ENCODE results near the gene MYADML2. TPM values are rescaled to one million over a fixed set of nuclear protein-coding genes. Genes with fewer than 3 reads are reported as not detected.

MYADML2 gene
- total RNA-seq, 1 donor from 2014 or later: 0.11 TPM

- Mint-ChIP-seq H3K4me3 (peak within 1 kb of the TSS; percentile 93), H3K9me3 (no peaks in the 10 kb centered on the region), H3K27ac (no peak within 1 kb of the TSS), H3K27me3 (ENCODE audit: insufficient read depth, low read depth) (peaks cover 3% of the 10 kb centered on the region), H3K4me1 (peaks cover 9% of the 10 kb centered on the region), H3K36me3 (peaks cover 11% of the 10 kb centered on the region)
- H3K4me2 ChIP-seq: peak within 1 kb of the TSS; percentile 95
- H2AFZ ChIP-seq (replicated peaks): peak within 1 kb of the TSS; percentile 36
- peak; percentile 97 for DNase-seq (ENCODE audit: low spot score)
- TF ChIP-seq CTCF (IDR thresholded peaks at IDR 0.05): peak; percentile 26
- no peak for TF ChIP-seq EZH2 (IDR thresholded peaks at IDR 0.05)
- peaks cover 6% of the 10 kb centered on the region for H3K4me1 ChIP-seq
- H3K4me3 ChIP-seq: peak within 1 kb of the TSS; percentile 87
- H3K9me3 ChIP-seq (ENCODE audit: low read depth): no peaks in the 10 kb centered on the region
- H3K9ac ChIP-seq: peak within 1 kb of the TSS; percentile 48
- peaks cover 27% of the 10 kb centered on the region for H3F3A ChIP-seq (ENCODE audit: low read depth)
- no peaks in the 10 kb centered on the region for H3K36me3 ChIP-seq
- peaks cover 38% of the 10 kb centered on the region for H4K20me1 ChIP-seq (ENCODE audit: low read depth)
- peaks cover 2% of the 10 kb centered on the region for H3K79me2 ChIP-seq (ENCODE audit: low read depth)
- H3K27ac ChIP-seq: no peak within 1 kb of the TSS
- H3K27me3 ChIP-seq: peaks cover 17% of the 10 kb centered on the region
These were observed 35.6 kb downstream of the MYADML2 start, which contains the start of gene PCYT2 for GRCh38 chr17:81911277-81911961. TSS of gene PCYT2 (minus strand) at chr17:81911399. CDS start at chr17:81911355, 44 bp downstream.

GRCh38 chr17:81910840-81911276 is 36.2 kb downstream of the MYADML2 start:
- peaks cover 3% of the 10 kb centered on the region for H3K27me3 Mint-ChIP-seq (ENCODE audit: insufficient read depth, low read depth)
- peak; percentile 51 for DNase-seq (ENCODE audit: low spot score)
- Histone ChIP-seq H3F3A (ENCODE audit: low read depth) (peaks cover 27% of the 10 kb centered on the region), H3K9ac (peak overlapping the region; percentile 48), H3K79me2 (ENCODE audit: low read depth) (no peaks in the 10 kb centered on the region), H3K27ac (no peak overlapping the region), H3K9me3 (ENCODE audit: low read depth) (no peaks in the 10 kb centered on the region), H3K36me3 (no peaks in the 10 kb centered on the region), H3K4me2 (peak overlapping the region; percentile 95), H4K20me1 (ENCODE audit: low read depth) (peaks cover 34% of the 10 kb centered on the region), H3K27me3 (peaks cover 17% of the 10 kb centered on the region), H3K4me3 (peak overlapping the region; percentile 87), H2AFZ (replicated peaks) (peak overlapping the region; percentile 36), H3K4me1 (peaks cover 6% of the 10 kb centered on the region)
- H3K9me3 Mint-ChIP-seq: no peaks in the 10 kb centered on the region
- TF ChIP-seq CTCF (IDR thresholded peaks at IDR 0.05) (no peak), EZH2phosphoT487 (IDR thresholded peaks at IDR 0.05) (no peak), EZH2 (IDR thresholded peaks at IDR 0.05) (no peak)
- peaks cover 10% of the 10 kb centered on the region for H3K36me3 Mint-ChIP-seq
- H3K4me3 Mint-ChIP-seq: peak overlapping the region; percentile 93
- no peak overlapping the region for H3K27ac Mint-ChIP-seq
- peaks cover 9% of the 10 kb centered on the region for H3K4me1 Mint-ChIP-seq

- H3K36me3 ChIP-seq: no peaks in the 10 kb centered on the region
- H3K27me3 Mint-ChIP-seq (ENCODE audit: insufficient read depth, low read depth): peaks cover 3% of the 10 kb centered on the region
- no peak for TF ChIP-seq EZH2phosphoT487 (IDR thresholded peaks at IDR 0.05)
- TF ChIP-seq CTCF (IDR thresholded peaks at IDR 0.05): no peak
- TF ChIP-seq EZH2 (IDR thresholded peaks at IDR 0.05): no peak
- peak overlapping the region; percentile 93 for H3K4me3 Mint-ChIP-seq
- peaks cover 27% of the 10 kb centered on the region for H3F3A ChIP-seq (ENCODE audit: low read depth)
- peak overlapping the region; percentile 48 for H3K9ac ChIP-seq
- H3K79me2 ChIP-seq (ENCODE audit: low read depth): no peaks in the 10 kb centered on the region
- peak overlapping the region; percentile 36 for H2AFZ ChIP-seq (replicated peaks)
- peak overlapping the region; percentile 87 for H3K4me3 ChIP-seq
- H3K27ac Mint-ChIP-seq: no peak overlapping the region
- no peaks in the 10 kb centered on the region for H3K9me3 ChIP-seq (ENCODE audit: low read depth)
- H3K27me3 ChIP-seq: peaks cover 17% of the 10 kb centered on the region
- peaks cover 9% of the 10 kb centered on the region for H3K4me1 Mint-ChIP-seq
- peaks cover 6% of the 10 kb centered on the region for H3K4me1 ChIP-seq
- peak overlapping the region; percentile 95 for H3K4me2 ChIP-seq
- DNase-seq (ENCODE audit: low spot score): peak; percentile 48
- peaks cover 8% of the 10 kb centered on the region for H3K36me3 Mint-ChIP-seq
- no peaks in the 10 kb centered on the region for H3K9me3 Mint-ChIP-seq
- H3K27ac ChIP-seq: no peak overlapping the region
- H4K20me1 ChIP-seq (ENCODE audit: low read depth): peaks cover 28% of the 10 kb centered on the region
These were observed 36.8 kb downstream of the MYADML2 start for GRCh38 chr17:81909966-81910839.

Measured in neural progenitor cell (in vitro differentiated cells).